ENCODE results near the gene SPRYD7.
A peak's percentile ranks its signal among the peaks of the same experiment; 100 is the strongest.

Gene SPRYD7

DNA sequence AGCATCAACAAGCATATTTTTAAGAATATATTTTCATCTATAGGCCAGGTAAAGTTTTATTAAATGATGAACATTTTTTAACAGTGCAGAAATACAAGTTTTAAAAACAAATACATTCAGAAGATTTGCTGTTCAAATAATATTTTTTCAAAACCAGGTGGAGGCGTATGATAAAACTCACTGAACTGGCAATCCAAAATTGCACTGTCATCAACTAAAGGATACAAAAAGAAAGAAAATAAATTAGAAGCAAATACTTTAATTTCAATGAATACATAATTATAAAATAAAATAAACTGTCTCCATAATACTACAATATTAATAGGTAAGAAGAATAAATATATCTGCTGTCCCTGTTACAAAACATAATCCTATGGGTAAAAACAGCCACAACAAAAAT, 21.2 kb downstream of the SPRYD7 start:
- no peaks in the 10 kb centered on the region for H3K9me3 ChIP-seq (ENCODE audit: control insufficient read depth, insufficient read depth, low read length)
- no peaks in the 10 kb centered on the region for H3K79me2 ChIP-seq (ENCODE audit: control insufficient read depth, low read length)
- no peak overlapping the region for H3K4me3 ChIP-seq (ENCODE audit: low read length)
- no peaks in the 10 kb centered on the region for H3K4me1 ChIP-seq (ENCODE audit: control insufficient read depth, low read length)
- H3K27ac ChIP-seq (ENCODE audit: low read depth, low read length) = no peak overlapping the region
- H3K4me2 ChIP-seq (ENCODE audit: low read length) = no peak overlapping the region
- peaks cover 19% of the 10 kb centered on the region for H3K36me3 ChIP-seq (ENCODE audit: control insufficient read depth, low read length)
- H3F3A ChIP-seq (ENCODE audit: control insufficient read depth, insufficient read depth) = 0 out of 2 replicates have a peak, but pooled peaks cover 1% of the 10 kb centered on the region
- no peaks in the 10 kb centered on the region for H3K9me2 ChIP-seq (replicated peaks; ENCODE audit: control insufficient read depth, low read length)
- H4K20me1 ChIP-seq (ENCODE audit: control insufficient read depth, insufficient read depth, low read depth, low read length) = no peaks in the 10 kb centered on the region
- no peaks in the 10 kb centered on the region for H3K27me3 ChIP-seq (ENCODE audit: control insufficient read depth, low read length)
- TF ChIP-seq, protein P1, sequence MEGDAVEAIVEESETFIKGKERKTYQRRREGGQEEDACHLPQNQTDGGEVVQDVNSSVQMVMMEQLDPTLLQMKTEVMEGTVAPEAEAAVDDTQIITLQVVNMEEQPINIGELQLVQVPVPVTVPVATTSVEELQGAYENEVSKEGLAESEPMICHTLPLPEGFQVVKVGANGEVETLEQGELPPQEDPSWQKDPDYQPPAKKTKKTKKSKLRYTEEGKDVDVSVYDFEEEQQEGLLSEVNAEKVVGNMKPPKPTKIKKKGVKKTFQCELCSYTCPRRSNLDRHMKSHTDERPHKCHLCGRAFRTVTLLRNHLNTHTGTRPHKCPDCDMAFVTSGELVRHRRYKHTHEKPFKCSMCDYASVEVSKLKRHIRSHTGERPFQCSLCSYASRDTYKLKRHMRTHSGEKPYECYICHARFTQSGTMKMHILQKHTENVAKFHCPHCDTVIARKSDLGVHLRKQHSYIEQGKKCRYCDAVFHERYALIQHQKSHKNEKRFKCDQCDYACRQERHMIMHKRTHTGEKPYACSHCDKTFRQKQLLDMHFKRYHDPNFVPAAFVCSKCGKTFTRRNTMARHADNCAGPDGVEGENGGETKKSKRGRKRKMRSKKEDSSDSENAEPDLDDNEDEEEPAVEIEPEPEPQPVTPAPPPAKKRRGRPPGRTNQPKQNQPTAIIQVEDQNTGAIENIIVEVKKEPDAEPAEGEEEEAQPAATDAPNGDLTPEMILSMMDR (IDR thresholded peaks at IDR 0.05; ENCODE audit: low read depth, low read length, poor library complexity, severe bottlenecking) = no peak
- TF ChIP-seq EZH2phosphoT487 (IDR thresholded peaks at IDR 0.05; ENCODE audit: borderline replicate concordance, low read length) = no peak

DNA sequence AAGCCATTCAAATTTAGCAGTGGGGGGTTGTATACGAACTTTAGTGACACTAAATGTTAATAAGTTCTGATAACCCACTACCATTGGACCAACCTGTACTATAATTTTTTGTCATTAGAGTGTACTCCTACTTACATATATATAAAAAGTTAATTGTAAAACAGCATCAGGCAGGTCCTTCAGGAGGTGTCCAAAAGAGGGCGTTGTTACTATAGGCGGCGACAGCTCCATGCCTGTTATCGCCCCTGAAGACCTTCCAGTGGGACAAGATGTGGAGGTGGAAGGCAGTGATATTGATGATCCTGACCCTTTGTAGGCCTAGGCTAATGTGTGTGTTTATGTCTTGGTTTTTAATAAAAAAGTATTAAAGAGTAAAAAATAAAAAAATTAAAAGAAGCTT, 27.5 kb downstream of the SPRYD7 start:
- Histone ChIP-seq H3K9me3 (ENCODE audit: control insufficient read depth, insufficient read depth, low read length) (no peaks in the 10 kb centered on the region), H3K27ac (ENCODE audit: low read depth, low read length) (no peak overlapping the region)

DNA sequence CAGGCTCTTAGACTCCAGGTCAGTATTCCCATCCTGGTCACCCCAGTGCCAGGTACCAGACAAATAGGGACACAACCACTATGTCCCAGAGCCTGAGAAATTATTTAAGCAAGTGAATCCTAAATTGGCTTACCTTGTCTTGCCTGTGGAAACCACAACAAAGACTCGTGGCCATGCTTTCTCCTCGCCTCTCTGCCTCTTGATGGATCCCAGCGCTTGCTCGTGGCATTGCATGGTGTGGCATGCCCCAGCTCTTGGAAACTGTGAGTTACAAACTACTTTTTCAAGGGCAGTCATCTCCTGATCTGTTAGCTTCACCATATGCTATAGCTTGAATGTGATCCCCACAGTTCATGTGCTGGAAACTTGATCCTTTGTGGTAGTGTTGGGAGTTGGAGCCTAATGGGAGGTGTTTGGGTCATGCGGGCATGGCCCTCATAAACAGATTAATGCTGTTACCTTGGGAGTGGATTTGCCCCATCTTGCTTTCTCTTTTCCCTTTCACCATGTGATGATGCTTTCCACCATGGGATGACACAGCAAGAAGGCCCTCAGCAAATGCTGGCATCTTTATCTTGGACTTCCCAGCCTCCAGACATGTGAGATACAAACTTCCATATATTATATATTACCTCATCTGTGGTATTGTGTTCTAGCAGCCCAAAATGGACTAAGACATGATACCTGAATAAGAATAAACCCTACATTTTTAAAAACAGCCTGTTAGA, 31.2 kb downstream of the SPRYD7 start:
- Histone ChIP-seq H3K4me2 (ENCODE audit: low read length) (no peak overlapping the region), H3K4me3 (ENCODE audit: low read length) (no peak overlapping the region), H3K9me2 (replicated peaks; ENCODE audit: control insufficient read depth, low read length) (no peaks in the 10 kb centered on the region), H3K27ac (ENCODE audit: low read depth, low read length) (no peak overlapping the region), H3K4me1 (ENCODE audit: control insufficient read depth, low read length) (no peaks in the 10 kb centered on the region), H3K27me3 (ENCODE audit: control insufficient read depth, low read length) (no peaks in the 10 kb centered on the region), H3F3A (ENCODE audit: control insufficient read depth, insufficient read depth) (0 out of 2 replicates have a peak, but pooled peaks cover 1% of the 10 kb centered on the region), H3K36me3 (ENCODE audit: control insufficient read depth, low read length) (no peaks in the 10 kb centered on the region), H3K9me3 (ENCODE audit: control insufficient read depth, insufficient read depth, low read length) (no peaks in the 10 kb centered on the region), H4K20me1 (ENCODE audit: control insufficient read depth, insufficient read depth, low read depth, low read length) (no peaks in the 10 kb centered on the region), H3K79me2 (ENCODE audit: control insufficient read depth, low read length) (no peaks in the 10 kb centered on the region)
- TF ChIP-seq, protein P1 (IDR thresholded peaks at IDR 0.05; ENCODE audit: low read depth, low read length, poor library complexity, severe bottlenecking) = no peak
- no peak for TF ChIP-seq EZH2phosphoT487 (IDR thresholded peaks at IDR 0.05; ENCODE audit: borderline replicate concordance, low read length)

More for the DNA sequence above, 27.5 kb downstream of the SPRYD7 start:
- H4K20me1 ChIP-seq (ENCODE audit: control insufficient read depth, insufficient read depth, low read depth, low read length) = no peaks in the 10 kb centered on the region
- TF ChIP-seq, protein P1 (IDR thresholded peaks at IDR 0.05; ENCODE audit: low read depth, low read length, poor library complexity, severe bottlenecking) = peak; percentile 30
- TF ChIP-seq EZH2phosphoT487 (IDR thresholded peaks at IDR 0.05; ENCODE audit: borderline replicate concordance, low read length) = no peak
- H3K27me3 ChIP-seq (ENCODE audit: control insufficient read depth, low read length) = no peaks in the 10 kb centered on the region
- no peaks in the 10 kb centered on the region for H3K4me1 ChIP-seq (ENCODE audit: control insufficient read depth, low read length)
- no peaks in the 10 kb centered on the region for H3K36me3 ChIP-seq (ENCODE audit: control insufficient read depth, low read length)
- H3K4me2 ChIP-seq (ENCODE audit: low read length) = no peak overlapping the region
- no peak overlapping the region for H3K4me3 ChIP-seq (ENCODE audit: low read length)
- no peaks in the 10 kb centered on the region for H3K79me2 ChIP-seq (ENCODE audit: control insufficient read depth, low read length)
- H3F3A ChIP-seq (ENCODE audit: control insufficient read depth, insufficient read depth) = 0 out of 2 replicates have a peak, but pooled peaks cover 3% of the 10 kb centered on the region
- no peaks in the 10 kb centered on the region for H3K9me2 ChIP-seq (replicated peaks; ENCODE audit: control insufficient read depth, low read length)
